GM23338 (cell line): Measurements from ENCODE around the gene ATIC. TPM values are rescaled to one million over a fixed set of nuclear protein-coding genes. Genes with fewer than 3 reads are reported as not detected.

Experiments used
- ATAC-seq: fragments of 200-7000 bp; cut with Tn5 transposase; 3 replicates; pipeline ENCODE4 v1.9.1; 2020
- DNase-seq: peaks from one replicate; pipeline ENCODE4 v3.0.0-alpha.2; 2015; ENCODE audit warnings: low spot score
- H2AFZ ChIP-seq: fragments of 200-600 bp; sonication (generic); 2 replicates; pipeline ENCODE4 v1.8.0; 2016; ENCODE audit warnings: antibody characterized with exemption, mild to moderate bottlenecking, moderate library complexity
- H3F3A ChIP-seq: fragments of 200-600 bp; sonication (generic); replicated peaks from 2 replicates; pipeline ENCODE4 v1.8.0; 2017; ENCODE audit warnings: antibody characterized with exemption, mixed run types, low read depth
- H3K27ac ChIP-seq: fragments of 200-600 bp; sonication (generic); 2 replicates; pipeline ENCODE4 v1.6.1; 2016; ENCODE audit warnings: low read depth
- H3K27me3 ChIP-seq: fragments of 200-600 bp; sonication (generic); 2 replicates; pipeline ENCODE4 v1.8.0; 2016; ENCODE audit warnings: mild to moderate bottlenecking, mixed run types, moderate library complexity; ENCODE audit not compliant: insufficient read depth
- H3K36me3 ChIP-seq: fragments of 200-600 bp; sonication (generic); 2 replicates; pipeline ENCODE4 v1.8.0; 2016; ENCODE audit warnings: mild to moderate bottlenecking; ENCODE audit not compliant: insufficient read depth
- H3K4me1 ChIP-seq: fragments of 200-600 bp; sonication (generic); 2 replicates; pipeline ENCODE4 v1.8.0; 2016; ENCODE audit warnings: mild to moderate bottlenecking, moderate library complexity; ENCODE audit not compliant: insufficient read depth
- H3K4me2 ChIP-seq: fragments of 200-600 bp; sonication (generic); 2 replicates; pipeline ENCODE4 v1.7.1; 2017; ENCODE audit warnings: mixed run types
- H3K4me3 ChIP-seq: fragments of 200-600 bp; sonication (generic); 2 replicates; pipeline ENCODE4 v1.6.1; 2016; ENCODE audit warnings: mixed run types
- H3K79me2 ChIP-seq: fragments of 200-600 bp; sonication (generic); replicated peaks from 2 replicates; pipeline ENCODE4 v1.8.0; 2017; ENCODE audit warnings: mild to moderate bottlenecking; ENCODE audit not compliant: insufficient read depth
- H3K9me2 ChIP-seq: fragments of 200-600 bp; sonication (generic); 2 replicates; pipeline ENCODE4 v1.8.0; 2017; ENCODE audit not compliant: insufficient read depth
- H4K20me1 ChIP-seq: fragments of 200-600 bp; sonication (generic); replicated peaks from 2 replicates; pipeline ENCODE4 v1.8.0; 2017; ENCODE audit warnings: mild to moderate bottlenecking; ENCODE audit not compliant: insufficient read depth
- H3K27ac Mint-ChIP-seq: 2 replicates; pipeline ENCODE4 v1.8.0; 2020; ENCODE audit warnings: inconsistent platforms, mild to moderate bottlenecking, moderate library complexity, mixed read lengths
- H3K27me3 Mint-ChIP-seq: 3 replicates; pipeline ENCODE4 v1.8.0; 2022; ENCODE audit warnings: low read depth, mild to moderate bottlenecking, moderate library complexity, mixed read lengths, inconsistent platforms; ENCODE audit not compliant: insufficient read depth, poor library complexity
- H3K36me3 Mint-ChIP-seq: 3 replicates; pipeline ENCODE4 v1.8.0; 2021; ENCODE audit warnings: low read depth, mild to moderate bottlenecking, inconsistent platforms, moderate library complexity, mixed read lengths
- H3K4me1 Mint-ChIP-seq: 3 replicates; pipeline ENCODE4 v1.8.0; 2020; ENCODE audit warnings: mild to moderate bottlenecking, inconsistent platforms, mixed read lengths
- H3K4me3 Mint-ChIP-seq: 3 replicates; pipeline ENCODE4 v1.8.0; 2021; ENCODE audit warnings: moderate library complexity, mild to moderate bottlenecking, inconsistent platforms, mixed read lengths
- H3K9me3 Mint-ChIP-seq: 3 replicates; pipeline ENCODE4 v1.8.0; 2020; ENCODE audit warnings: moderate library complexity, mild to moderate bottlenecking, inconsistent platforms, mixed read lengths
- CREB1 ChIP-seq: fragments of 250-450 bp; sonication (Bioruptor Pico); IDR thresholded peaks from 2 replicates; pipeline ENCODE4 v1.5.0; 2020; ENCODE audit warnings: low read depth, mild to moderate bottlenecking, moderate library complexity
- JUNB ChIP-seq: IDR thresholded peaks from one replicate; pipeline ENCODE4 v1.6.1; 2016; ENCODE audit warnings: antibody characterized with exemption; ENCODE audit not compliant: unreplicated experiment
- NANOG ChIP-seq: IDR thresholded peaks from 2 replicates; pipeline ENCODE4 v1.6.1; 2016; ENCODE audit warnings: antibody characterized with exemption, borderline replicate concordance
- POLR2AphosphoS5 ChIP-seq: IDR thresholded peaks from 2 replicates; pipeline ENCODE4 v1.6.1; 2016; ENCODE audit warnings: antibody characterized with exemption, low read depth
- STAT1 ChIP-seq: IDR thresholded peaks from one replicate; pipeline ENCODE4 v1.6.1; 2016; ENCODE audit warnings: antibody characterized with exemption; ENCODE audit not compliant: unreplicated experiment
- polyA plus RNA-seq: library from polyadenylated mRNA; unstranded; fragments of >200 nt; fragmentation: Nextera tagmentation; extraction: Ambion mirVana; gene quantifications from 2 replicates; pipeline ENCODE4 v1.2.1, GENCODE V29; 2016
- total RNA-seq: library from RNA; depleted of rRNA; stranded (reverse); fragments of >200 nt; shearing (Covaris generic); gene quantifications from 2 replicates; pipeline ENCODE4 v1.2.3, GENCODE V29; 2014
- TF ChIP-seq, protein P1 (sequence below): IDR thresholded peaks from one replicate; pipeline ENCODE4 v1.6.1; 2018; ENCODE audit warnings: antibody characterized with exemption; ENCODE audit not compliant: unreplicated experiment
- TF ChIP-seq, protein P2 (sequence below): IDR thresholded peaks from 2 replicates; pipeline ENCODE4 v1.6.1; 2016; ENCODE audit warnings: antibody characterized with exemption

ATIC gene
- total and polyA plus RNA-seq, 2 experiments from 2014 or later: 118 to 185 TPM

DNA sequence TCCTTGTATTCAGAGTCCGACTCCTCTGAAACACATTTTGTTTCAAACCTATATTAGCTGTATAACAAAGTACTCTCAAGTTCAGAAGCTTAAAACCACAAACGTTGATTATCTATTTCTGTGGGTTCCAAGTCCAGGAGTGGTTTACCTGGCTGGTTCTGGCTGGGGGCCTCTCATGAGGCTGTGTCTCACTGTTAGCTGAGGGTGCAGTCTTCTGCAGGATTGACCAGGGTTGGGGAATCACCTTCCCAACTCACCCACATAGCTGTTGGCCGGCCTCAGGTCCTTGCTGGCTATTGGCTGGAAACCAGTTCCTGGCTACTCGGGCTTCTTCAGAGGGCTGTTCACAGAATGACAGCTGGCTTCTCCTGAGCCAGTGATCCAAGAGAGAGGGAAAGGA lies 18.0 kb upstream of the ATIC start (continued):
- TF ChIP-seq, protein P1, sequence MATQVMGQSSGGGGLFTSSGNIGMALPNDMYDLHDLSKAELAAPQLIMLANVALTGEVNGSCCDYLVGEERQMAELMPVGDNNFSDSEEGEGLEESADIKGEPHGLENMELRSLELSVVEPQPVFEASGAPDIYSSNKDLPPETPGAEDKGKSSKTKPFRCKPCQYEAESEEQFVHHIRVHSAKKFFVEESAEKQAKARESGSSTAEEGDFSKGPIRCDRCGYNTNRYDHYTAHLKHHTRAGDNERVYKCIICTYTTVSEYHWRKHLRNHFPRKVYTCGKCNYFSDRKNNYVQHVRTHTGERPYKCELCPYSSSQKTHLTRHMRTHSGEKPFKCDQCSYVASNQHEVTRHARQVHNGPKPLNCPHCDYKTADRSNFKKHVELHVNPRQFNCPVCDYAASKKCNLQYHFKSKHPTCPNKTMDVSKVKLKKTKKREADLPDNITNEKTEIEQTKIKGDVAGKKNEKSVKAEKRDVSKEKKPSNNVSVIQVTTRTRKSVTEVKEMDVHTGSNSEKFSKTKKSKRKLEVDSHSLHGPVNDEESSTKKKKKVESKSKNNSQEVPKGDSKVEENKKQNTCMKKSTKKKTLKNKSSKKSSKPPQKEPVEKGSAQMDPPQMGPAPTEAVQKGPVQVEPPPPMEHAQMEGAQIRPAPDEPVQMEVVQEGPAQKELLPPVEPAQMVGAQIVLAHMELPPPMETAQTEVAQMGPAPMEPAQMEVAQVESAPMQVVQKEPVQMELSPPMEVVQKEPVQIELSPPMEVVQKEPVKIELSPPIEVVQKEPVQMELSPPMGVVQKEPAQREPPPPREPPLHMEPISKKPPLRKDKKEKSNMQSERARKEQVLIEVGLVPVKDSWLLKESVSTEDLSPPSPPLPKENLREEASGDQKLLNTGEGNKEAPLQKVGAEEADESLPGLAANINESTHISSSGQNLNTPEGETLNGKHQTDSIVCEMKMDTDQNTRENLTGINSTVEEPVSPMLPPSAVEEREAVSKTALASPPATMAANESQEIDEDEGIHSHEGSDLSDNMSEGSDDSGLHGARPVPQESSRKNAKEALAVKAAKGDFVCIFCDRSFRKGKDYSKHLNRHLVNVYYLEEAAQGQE: no peak
- TF ChIP-seq, protein P2, sequence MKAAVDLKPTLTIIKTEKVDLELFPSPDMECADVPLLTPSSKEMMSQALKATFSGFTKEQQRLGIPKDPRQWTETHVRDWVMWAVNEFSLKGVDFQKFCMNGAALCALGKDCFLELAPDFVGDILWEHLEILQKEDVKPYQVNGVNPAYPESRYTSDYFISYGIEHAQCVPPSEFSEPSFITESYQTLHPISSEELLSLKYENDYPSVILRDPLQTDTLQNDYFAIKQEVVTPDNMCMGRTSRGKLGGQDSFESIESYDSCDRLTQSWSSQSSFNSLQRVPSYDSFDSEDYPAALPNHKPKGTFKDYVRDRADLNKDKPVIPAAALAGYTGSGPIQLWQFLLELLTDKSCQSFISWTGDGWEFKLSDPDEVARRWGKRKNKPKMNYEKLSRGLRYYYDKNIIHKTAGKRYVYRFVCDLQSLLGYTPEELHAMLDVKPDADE: no peak

DNA sequence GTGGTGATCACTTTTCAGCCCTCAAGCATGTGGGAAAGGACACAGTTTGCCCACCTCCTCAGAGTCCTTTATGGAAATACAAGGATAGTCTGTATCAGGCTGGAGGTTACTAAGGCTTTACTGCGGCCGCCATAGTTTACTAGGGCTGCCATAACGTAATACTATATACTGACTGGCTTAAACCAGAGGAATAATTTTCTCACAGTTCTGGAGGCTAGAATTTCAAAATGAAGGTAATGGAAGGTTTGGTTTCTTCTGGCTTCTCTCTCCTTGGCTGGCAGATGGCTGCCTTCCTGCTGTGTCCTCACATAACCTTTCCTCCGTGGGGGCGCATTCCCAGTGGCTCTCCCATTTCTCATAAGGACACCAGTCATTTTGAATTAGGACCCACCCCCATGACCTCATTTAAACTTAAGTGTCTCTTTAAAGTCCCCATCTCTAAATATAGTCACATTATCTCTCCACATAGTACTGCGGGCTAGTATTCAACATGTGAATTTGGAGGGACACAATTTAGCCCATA lies 12.5 kb upstream of the ATIC start:
- no peaks in the 10 kb centered on the region for H3K36me3 ChIP-seq
- no peak overlapping the region for H3K4me3 ChIP-seq
- no peaks in the 10 kb centered on the region for H3K4me1 ChIP-seq
- TF ChIP-seq, protein P1: no peak
- no peak for TF ChIP-seq CREB1 (CRISPR knock-in tag)
- TF ChIP-seq POLR2AphosphoS5: no peak
- no peak for TF ChIP-seq STAT1
- no peak for TF ChIP-seq JUNB
- TF ChIP-seq, protein P2: no peak
- no peak for TF ChIP-seq NANOG
- no peaks in the 10 kb centered on the region for H3K9me2 ChIP-seq
- Mint-ChIP-seq H3K27me3 (peaks cover 4% of the 10 kb centered on the region), H3K4me1 (no peaks in the 10 kb centered on the region), H3K27ac (no peak overlapping the region), H3K4me3 (no peak overlapping the region), H3K36me3 (peaks cover 19% of the 10 kb centered on the region), H3K9me3 (peaks cover 15% of the 10 kb centered on the region; the same call in 2 of the 3 replicates)
- H3K79me2 ChIP-seq: no peaks in the 10 kb centered on the region
- DNase-seq (no peak), ATAC-seq (no peak)
- H3K27me3 ChIP-seq: no peaks in the 10 kb centered on the region
- no peaks in the 10 kb centered on the region for H4K20me1 ChIP-seq
- no peaks in the 10 kb centered on the region for H3F3A ChIP-seq
- H3K27ac ChIP-seq: no peak overlapping the region
- H3K4me2 ChIP-seq: no peak overlapping the region
- H2AFZ ChIP-seq: no peak overlapping the region
